H9 (cell line): ENCODE results near the gene MAP1B. TPM values are rescaled to one million over a fixed set of nuclear protein-coding genes. Genes with fewer than 3 reads are reported as not detected.
A peak's percentile ranks its signal among the peaks of the same experiment; 100 is the strongest.

ENCODE experiments used
- DNase-seq: peaks from one replicate; pipeline ENCODE4 v3.0.0-alpha.2; 2017
- H2AFZ ChIP-seq: one replicate; pipeline ENCODE4 v1.6.1; 2013; ENCODE audit warnings: mild to moderate bottlenecking, low read length, control low read depth, moderate library complexity
- H2AK5ac ChIP-seq: 2 replicates; pipeline ENCODE4 v1.6.1; 2013; ENCODE audit warnings: low read length, control low read depth, mixed read lengths; ENCODE audit not compliant: insufficient read length
- H2BK120ac ChIP-seq: one replicate; pipeline ENCODE4 v1.6.1; 2013; ENCODE audit warnings: low read depth, mild to moderate bottlenecking, low read length, control low read depth, inconsistent platforms; ENCODE audit not compliant: poor library complexity, severe bottlenecking
- H2BK12ac ChIP-seq: 2 replicates; pipeline ENCODE4 v1.6.1; 2013; ENCODE audit warnings: low read length, control low read depth, mixed read lengths, low read depth; ENCODE audit not compliant: insufficient read length
- H2BK15ac ChIP-seq: 2 replicates; pipeline ENCODE4 v1.6.1; 2013; ENCODE audit warnings: low read depth, low read length, control low read depth
- H2BK20ac ChIP-seq: one replicate; pipeline ENCODE4 v1.6.1; 2013; ENCODE audit warnings: low read depth, mild to moderate bottlenecking, low read length, control low read depth, inconsistent platforms; ENCODE audit not compliant: poor library complexity, severe bottlenecking
- H2BK5ac ChIP-seq: 2 replicates; pipeline ENCODE4 v1.6.1; 2013; ENCODE audit warnings: low read length, control low read depth, mixed read lengths; ENCODE audit not compliant: insufficient read length
- H3K14ac ChIP-seq: 2 replicates; pipeline ENCODE4 v1.6.1; 2013; ENCODE audit warnings: low read length, control low read depth; ENCODE audit not compliant: insufficient read depth
- H3K18ac ChIP-seq: 2 replicates; pipeline ENCODE4 v1.6.1; 2013; ENCODE audit warnings: low read depth, mild to moderate bottlenecking, mixed read lengths, low read length, control low read depth; ENCODE audit not compliant: insufficient read length
- H3K23ac ChIP-seq: 2 replicates; pipeline ENCODE4 v1.6.1; 2013; ENCODE audit warnings: low read length, control low read depth, mixed read lengths, low read depth; ENCODE audit not compliant: insufficient read length
- H3K23me2 ChIP-seq: 2 replicates; pipeline ENCODE4 v1.6.1; 2013; ENCODE audit warnings: low read depth, mild to moderate bottlenecking, mixed read lengths, low read length, control low read depth; ENCODE audit not compliant: insufficient read length, poor library complexity, severe bottlenecking
- H3K27ac ChIP-seq: 2 replicates; pipeline ENCODE4 v1.5.1; 2013; ENCODE audit warnings: low read length, control low read depth, mixed read lengths, low read depth; ENCODE audit not compliant: insufficient read length
- H3K27me3 ChIP-seq: 2 replicates; pipeline ENCODE4 v1.6.1; 2013; ENCODE audit warnings: low read length, control low read depth, inconsistent platforms; ENCODE audit not compliant: insufficient read depth
- H3K4ac ChIP-seq: 2 replicates; pipeline ENCODE4 v1.6.1; 2013; ENCODE audit warnings: low read depth, mild to moderate bottlenecking, control low read depth, inconsistent platforms, low read length, moderate library complexity
- H3K4me1 ChIP-seq: 2 replicates; pipeline ENCODE4 v1.6.1; 2013; ENCODE audit warnings: low read length, control low read depth, inconsistent platforms; ENCODE audit not compliant: insufficient read depth
- H3K4me2 ChIP-seq: 2 replicates; pipeline ENCODE4 v1.6.1; 2013; ENCODE audit warnings: low read length, control low read depth, mixed read lengths; ENCODE audit not compliant: insufficient read length, insufficient read depth
- H3K56ac ChIP-seq: 2 replicates; pipeline ENCODE4 v1.6.1; 2013; ENCODE audit warnings: low read depth, mild to moderate bottlenecking, mixed read lengths, low read length, control low read depth; ENCODE audit not compliant: insufficient read length
- H3K79me1 ChIP-seq: 2 replicates; pipeline ENCODE4 v1.6.1; 2013; ENCODE audit warnings: low read depth, mild to moderate bottlenecking, moderate library complexity, low read length, control low read depth, inconsistent platforms; ENCODE audit not compliant: insufficient read depth, poor library complexity, severe bottlenecking
- H3K79me2 ChIP-seq: 2 replicates; pipeline ENCODE4 v1.6.1; 2013; ENCODE audit warnings: low read length, control low read depth, inconsistent platforms; ENCODE audit not compliant: insufficient read depth
- H3K9ac ChIP-seq: 2 replicates; pipeline ENCODE4 v1.6.1; 2013; ENCODE audit warnings: low read length, control low read depth, mixed read lengths; ENCODE audit not compliant: insufficient read length; ENCODE audit errors: extremely low read depth
- H3K9me3 ChIP-seq: one replicate; pipeline ENCODE4 v1.6.1; 2013; ENCODE audit warnings: low read depth, low read length, inconsistent platforms; ENCODE audit not compliant: control insufficient read depth
- H3T11ph ChIP-seq: one replicate; pipeline ENCODE4 v1.6.1; 2013; ENCODE audit warnings: mild to moderate bottlenecking, low read length, control low read depth, inconsistent platforms
- H4K20me1 ChIP-seq: one replicate; pipeline ENCODE4 v1.6.1; 2013; ENCODE audit not compliant: control insufficient read depth, insufficient read length, insufficient read depth
- H4K5ac ChIP-seq: 2 replicates; pipeline ENCODE4 v1.6.1; 2013; ENCODE audit warnings: low read depth, mild to moderate bottlenecking, mixed read lengths, low read length, control low read depth; ENCODE audit not compliant: insufficient read length
- H4K8ac ChIP-seq: replicated peaks from 2 replicates; pipeline ENCODE4 v1.6.1; 2013; ENCODE audit warnings: low read length, control low read depth, mixed read lengths, low read depth; ENCODE audit not compliant: insufficient read length
- H4K91ac ChIP-seq: 2 replicates; pipeline ENCODE4 v1.6.1; 2013; ENCODE audit warnings: low read depth, mild to moderate bottlenecking, moderate library complexity, mixed read lengths, low read length, control low read depth; ENCODE audit not compliant: insufficient read length
- H3K27ac Mint-ChIP-seq, 3 experiments: 2 replicates in 2 of 3; 3 replicates in 1 of 3; pipeline ENCODE4 v1.8.0; 2020 to 2021; ENCODE audit warnings: mixed read lengths in 3 of 3, mild to moderate bottlenecking in 1 of 3, moderate library complexity in 1 of 3
- H3K27me3 Mint-ChIP-seq: 2 replicates; pipeline ENCODE4 v1.8.0; 2021; ENCODE audit warnings: low read depth, mild to moderate bottlenecking, moderate library complexity, mixed read lengths
- H3K36me3 Mint-ChIP-seq, 3 experiments: 2 replicates in 2 of 3; 3 replicates in 1 of 3; pipeline ENCODE4 v1.8.0; 2020 to 2021; ENCODE audit warnings: low read depth in 3 of 3, mixed read lengths in 3 of 3; ENCODE audit not compliant: insufficient read depth in 1 of 3
- H3K4me1 Mint-ChIP-seq, 2 experiments: 2 replicates each; pipeline ENCODE4 v1.8.0; 2020; ENCODE audit warnings: mixed read lengths in 2 of 2
- H3K4me3 Mint-ChIP-seq, 2 experiments: 2 replicates in 1 of 2; 3 replicates in 1 of 2; pipeline ENCODE4 v1.8.0; 2020 to 2021; ENCODE audit warnings: mild to moderate bottlenecking in 2 of 2, mixed read lengths in 2 of 2, moderate library complexity in 1 of 2
- H3K9me3 Mint-ChIP-seq, 2 experiments: 2 replicates in 1 of 2; 3 replicates in 1 of 2; pipeline ENCODE4 v1.8.0; 2020; ENCODE audit warnings: mild to moderate bottlenecking in 2 of 2, mixed read lengths in 2 of 2, moderate library complexity in 1 of 2
- CTCF ChIP-seq: fragments of 200-600 bp; sonication (generic); conservative IDR thresholded peaks from 3 replicates; pipeline ENCODE4 v1.8.0; 2021; ENCODE audit warnings: antibody characterized with exemption, mild to moderate bottlenecking
- WGBS: extraction: QIAGEN DNeasy Blood & Tissue Kit; methylation state at CpG from one replicate; pipeline ENCODE4 v1.1.7; 2013; ENCODE audit warnings: missing lambda C conversion rate, low lambda C conversion rate, mixed read lengths; ENCODE audit not compliant: insufficient read length; ENCODE audit errors: extremely low coverage; 5-methylcytosine and 5-hydroxymethylcytosine counted together
- total RNA-seq: library from RNA; stranded (reverse); gene quantifications from 2 replicates; pipeline ENCODE4 v1.2.1, GENCODE V29; 2021

Gene MAP1B
- total RNA-seq, 1 experiment from 2014 or later = 67.5 TPM

- no peaks in the 10 kb centered on the region for H3K79me1 ChIP-seq
- no peaks in the 10 kb centered on the region for H4K20me1 ChIP-seq
- H3K23me2 ChIP-seq = peaks cover 10% of the 10 kb centered on the region
- H2AK5ac ChIP-seq = no peak overlapping the region
- H2BK120ac ChIP-seq = no peak overlapping the region
- no peak overlapping the region for H2BK20ac ChIP-seq
- H3K27me3 ChIP-seq = no peaks in the 10 kb centered on the region
- no peak overlapping the region for H2BK15ac ChIP-seq
- Mint-ChIP-seq H3K9me3 (no peaks in the 10 kb centered on the region), H3K36me3 (peaks cover 2 to 24% (median 6%) of the 10 kb centered on the region in 3 experiments), H3K4me1 (peaks cover 38 to 43% of the 10 kb centered on the region in 2 experiments), H3K4me3 (peak overlapping the region in 1 of 2 experiments; percentile 51; a peak in 3 of 5 replicates), H3K27ac (peak overlapping the region; percentile 58 to 85 (median 61); a peak in 2 of 7 replicates), H3K27me3 (no peaks in the 10 kb centered on the region; the same call in 1 of the 2 replicates)
- no peak overlapping the region for H3K9ac ChIP-seq
- no peak overlapping the region for H2AFZ ChIP-seq
- H3K18ac ChIP-seq = no peak overlapping the region
- H4K91ac ChIP-seq = no peak overlapping the region
- no peak overlapping the region for H2BK12ac ChIP-seq
- no peak overlapping the region for H3K27ac ChIP-seq
- WGBS = no CpG with 5 or more reads among the region's 9 CpGs
- peaks cover 18% of the 10 kb centered on the region for H3K79me2 ChIP-seq
- no peak overlapping the region for H3K23ac ChIP-seq
- no peak overlapping the region for H4K5ac ChIP-seq
- H3K4me2 ChIP-seq = peak overlapping the region; percentile 15
- H3T11ph ChIP-seq = no peak overlapping the region
- no peak for DNase-seq
- no peak overlapping the region for H4K8ac ChIP-seq
- no peak overlapping the region; the same call in 1 of the 2 replicates for H3K14ac ChIP-seq
- H2BK5ac ChIP-seq = no peak overlapping the region
- no peak overlapping the region for H3K56ac ChIP-seq
- no peak for TF ChIP-seq CTCF
- H3K9me3 ChIP-seq = no peaks in the 10 kb centered on the region
- no peak overlapping the region for H3K4ac ChIP-seq
- peaks cover 9% of the 10 kb centered on the region; the same call in 1 of the 2 replicates for H3K4me1 ChIP-seq
Observed at GRCh38 chr5:72110394-72111013, 3.2 kb downstream of the MAP1B start.
